Measurements from ENCODE around the gene B3GALNT2. TPM values are rescaled to one million over a fixed set of nuclear protein-coding genes. Genes with fewer than 3 reads are reported as not detected.
"Not testable (repeated sequence)": the region's sequence is repeated elsewhere in the genome, so short reads cannot be mapped to it uniquely, and the experiment has no call there.

Gene B3GALNT2
- total RNA-seq, 1 donor from 2014 or later: 18.5 TPM

DNA sequence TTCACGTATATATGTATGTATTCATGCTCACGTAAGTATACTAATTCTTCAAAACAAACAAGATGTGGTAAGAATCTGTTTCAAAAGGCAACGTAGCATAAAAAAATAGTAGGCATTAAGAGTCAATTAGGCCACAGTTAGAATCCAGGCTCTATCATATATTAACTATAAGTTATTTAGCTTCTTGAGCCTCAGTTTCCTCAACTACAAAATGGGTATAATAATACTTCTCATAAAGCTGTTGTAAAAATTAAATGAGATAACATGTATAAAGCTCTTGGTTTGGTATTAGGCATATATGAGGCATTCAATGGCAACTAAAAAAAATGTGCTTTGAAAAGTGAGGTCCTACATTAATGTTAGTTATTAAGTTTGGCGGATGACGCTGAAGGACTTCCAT is 9.2 kb downstream of the B3GALNT2 start:
- Mint-ChIP-seq H3K4me3 (no peak overlapping the region), H3K36me3 (ENCODE audit: low read depth) (peaks cover 23% of the 10 kb centered on the region), H3K9me3 (no peaks in the 10 kb centered on the region), H3K4me1 (ENCODE audit: low read depth) (peaks cover 28% of the 10 kb centered on the region), H3K27ac (no peak overlapping the region), H3K27me3 (ENCODE audit: insufficient read depth) (no peaks in the 10 kb centered on the region)
- no peak for DNase-seq (ENCODE audit: low spot score)
- intact Hi-C loops (cut with micrococcal nuclease): no loop called here

DNA sequence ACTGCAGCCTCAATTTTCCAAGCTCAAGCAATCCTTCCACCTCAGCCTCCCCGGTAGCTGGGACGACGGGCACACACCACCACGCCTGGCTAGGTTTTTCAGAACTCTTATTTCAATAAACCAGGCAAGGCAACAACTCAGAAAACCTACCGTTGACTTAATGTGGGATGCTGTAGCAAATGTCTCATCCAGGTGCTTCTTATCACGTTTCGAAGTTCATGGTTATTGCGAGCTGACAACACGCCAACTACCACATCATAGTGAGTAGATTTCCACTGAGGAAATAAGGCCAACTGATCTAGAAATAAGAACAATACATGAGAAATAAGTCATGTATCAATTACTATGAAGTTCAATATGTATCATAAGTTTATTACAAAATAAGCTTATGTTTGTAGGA is 9.7 kb downstream of the B3GALNT2 start:
- peaks cover 23% of the 10 kb centered on the region for H3K36me3 Mint-ChIP-seq (ENCODE audit: low read depth)
- peaks cover 23% of the 10 kb centered on the region for H3K4me1 Mint-ChIP-seq (ENCODE audit: low read depth)
- intact Hi-C loops (cut with micrococcal nuclease): loop anchor here (5.0 kb wide), 1 partner anchor 287 kb away; no protein-coding TSS in a partner anchor
- no peak for DNase-seq (ENCODE audit: low spot score)
- H3K27me3 Mint-ChIP-seq (ENCODE audit: insufficient read depth): no peaks in the 10 kb centered on the region
- no peak overlapping the region for H3K4me3 Mint-ChIP-seq
- H3K9me3 Mint-ChIP-seq: no peaks in the 10 kb centered on the region
- H3K27ac Mint-ChIP-seq: no peak overlapping the region

DNA sequence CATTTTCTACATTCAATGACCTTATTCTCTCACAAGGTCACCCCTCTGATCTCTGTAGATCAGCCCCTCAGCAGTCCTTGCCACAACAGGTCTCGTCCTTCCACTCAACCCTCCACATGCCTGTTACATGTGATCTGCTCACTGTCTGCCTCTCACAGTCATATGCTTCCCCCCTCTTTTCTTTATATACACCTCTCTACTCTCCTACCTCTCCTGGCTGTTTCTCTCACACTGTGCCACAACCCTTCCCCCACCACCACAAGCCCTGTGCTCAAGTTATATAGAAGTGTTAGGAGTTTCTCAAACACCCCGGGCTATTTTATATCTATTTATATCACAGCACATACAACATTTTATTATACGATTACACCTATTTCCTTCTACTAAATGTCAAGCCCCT is 12.6 kb downstream of the B3GALNT2 start:
- Mint-ChIP-seq H3K27ac (peak overlapping the region; percentile 18), H3K9me3 (no peaks in the 10 kb centered on the region), H3K27me3 (ENCODE audit: insufficient read depth) (no peaks in the 10 kb centered on the region), H3K36me3 (ENCODE audit: low read depth) (peaks cover 24% of the 10 kb centered on the region), H3K4me1 (ENCODE audit: low read depth) (peaks cover 19% of the 10 kb centered on the region), H3K4me3 (no peak overlapping the region)
- intact Hi-C loops (cut with micrococcal nuclease): loop anchor here (1.0 to 5.0 kb wide), 3 partner anchors 151 to 508 kb away; no protein-coding TSS in a partner anchor
- no peak for DNase-seq (ENCODE audit: low spot score)

DNA sequence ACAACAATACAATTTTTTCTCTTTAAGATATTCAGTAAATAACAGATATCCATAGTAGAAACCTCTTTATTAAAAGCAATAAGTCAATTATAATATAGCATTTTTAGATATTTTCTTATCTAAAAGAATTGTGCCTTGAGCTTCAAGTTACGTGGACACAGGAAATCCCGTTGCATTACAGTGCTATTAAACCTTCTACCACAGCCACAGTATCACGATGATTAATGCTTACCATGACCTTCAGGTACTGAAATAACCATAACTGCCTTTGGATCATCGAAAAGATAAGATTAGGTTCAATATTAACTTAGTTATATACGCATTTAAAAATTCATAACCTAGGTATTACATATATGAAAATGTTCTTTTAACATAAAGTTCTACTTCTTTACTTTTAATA is 17.9 kb downstream of the B3GALNT2 start:
- no peak for DNase-seq (ENCODE audit: low spot score)
- Mint-ChIP-seq H3K4me3 (no peak overlapping the region), H3K36me3 (ENCODE audit: low read depth) (peaks cover 18% of the 10 kb centered on the region), H3K27ac (no peak overlapping the region), H3K27me3 (ENCODE audit: insufficient read depth) (no peaks in the 10 kb centered on the region), H3K4me1 (ENCODE audit: low read depth) (peaks cover under 1% of the 10 kb centered on the region), H3K9me3 (no peaks in the 10 kb centered on the region)
- intact Hi-C loops (cut with micrococcal nuclease): no loop called here

DNA sequence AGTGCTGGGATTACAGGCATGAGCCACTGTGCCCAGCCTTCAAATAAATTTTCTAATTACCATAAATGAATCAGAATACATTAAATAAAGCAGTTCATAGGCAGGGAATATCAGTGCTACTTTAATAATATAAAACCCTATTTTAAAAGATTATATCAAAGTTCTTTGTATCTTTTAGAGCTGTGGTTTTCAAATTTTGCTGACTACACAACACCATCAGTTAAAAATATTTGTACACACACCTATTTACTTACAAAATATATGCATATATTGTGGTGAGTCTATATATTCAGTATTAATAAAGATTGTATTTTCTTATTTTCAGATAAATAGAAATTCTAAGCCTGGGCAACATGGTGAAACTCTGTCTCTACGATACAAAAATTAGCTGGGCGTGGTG is 18.7 kb downstream of the B3GALNT2 start:
- H3K27ac Mint-ChIP-seq: no peak overlapping the region
- no peak overlapping the region for H3K4me3 Mint-ChIP-seq

DNA sequence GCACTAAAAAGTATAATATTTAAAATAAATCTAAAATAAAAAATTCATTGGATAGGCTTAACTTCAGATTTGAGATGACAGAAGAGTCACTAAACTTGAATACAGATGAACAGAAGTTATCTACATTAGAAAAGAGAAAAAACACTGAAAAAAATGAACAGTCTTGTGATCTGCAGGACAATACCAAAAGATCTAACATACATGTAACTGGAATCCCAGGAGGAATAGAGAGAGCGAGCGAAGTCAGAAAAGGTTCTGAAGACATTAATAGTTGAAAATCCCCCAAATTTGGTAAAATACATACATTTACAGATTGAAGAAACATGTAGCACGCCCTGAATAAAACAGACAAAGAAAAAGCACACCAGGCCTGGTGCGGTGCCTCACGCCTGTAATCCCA is 21.2 kb downstream of the B3GALNT2 start:
- intact Hi-C loops (cut with micrococcal nuclease): no loop called here
- H3K9me3 Mint-ChIP-seq: no peaks in the 10 kb centered on the region
- no peak overlapping the region for H3K4me3 Mint-ChIP-seq
- H3K27me3 Mint-ChIP-seq (ENCODE audit: insufficient read depth): no peaks in the 10 kb centered on the region
- H3K36me3 Mint-ChIP-seq (ENCODE audit: low read depth): peaks cover 25% of the 10 kb centered on the region
- no peak overlapping the region for H3K27ac Mint-ChIP-seq
- no peaks in the 10 kb centered on the region for H3K4me1 Mint-ChIP-seq (ENCODE audit: low read depth)
- no peak for DNase-seq (ENCODE audit: low spot score)

More for the DNA sequence above, 18.7 kb downstream of the B3GALNT2 start:
- intact Hi-C loops (cut with micrococcal nuclease): no loop called here
- Mint-ChIP-seq H3K9me3 (no peaks in the 10 kb centered on the region), H3K4me1 (ENCODE audit: low read depth) (no peaks in the 10 kb centered on the region), H3K36me3 (ENCODE audit: low read depth) (peaks cover 19% of the 10 kb centered on the region), H3K27me3 (ENCODE audit: insufficient read depth) (no peaks in the 10 kb centered on the region)
- no peak for DNase-seq (ENCODE audit: low spot score)

DNA sequence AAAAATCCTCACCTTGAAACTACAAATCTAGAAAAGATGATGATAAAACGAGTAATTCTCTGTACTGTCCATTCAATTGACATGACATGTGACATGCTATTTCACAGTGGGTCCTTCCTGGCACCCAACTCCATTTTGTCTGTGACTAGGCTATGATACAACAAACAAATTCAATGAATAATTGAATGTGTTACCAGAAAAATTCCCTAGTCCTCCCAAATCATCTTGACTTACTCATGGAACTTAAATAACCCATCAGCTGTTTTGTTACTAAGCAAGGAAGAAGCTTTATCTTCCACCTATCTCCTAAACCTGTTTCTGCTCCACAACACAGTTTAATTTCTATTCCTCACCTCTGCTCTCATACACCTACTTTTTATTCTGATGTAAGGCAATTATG is 30.4 kb downstream of the B3GALNT2 start:
- Mint-ChIP-seq H3K4me3 (no peak overlapping the region), H3K27me3 (ENCODE audit: insufficient read depth) (no peaks in the 10 kb centered on the region), H3K27ac (no peak overlapping the region), H3K9me3 (no peaks in the 10 kb centered on the region), H3K36me3 (ENCODE audit: low read depth) (peaks cover 4% of the 10 kb centered on the region), H3K4me1 (ENCODE audit: low read depth) (no peaks in the 10 kb centered on the region)
- intact Hi-C loops (cut with micrococcal nuclease): no loop called here
- no peak for DNase-seq (ENCODE audit: low spot score)

DNA sequence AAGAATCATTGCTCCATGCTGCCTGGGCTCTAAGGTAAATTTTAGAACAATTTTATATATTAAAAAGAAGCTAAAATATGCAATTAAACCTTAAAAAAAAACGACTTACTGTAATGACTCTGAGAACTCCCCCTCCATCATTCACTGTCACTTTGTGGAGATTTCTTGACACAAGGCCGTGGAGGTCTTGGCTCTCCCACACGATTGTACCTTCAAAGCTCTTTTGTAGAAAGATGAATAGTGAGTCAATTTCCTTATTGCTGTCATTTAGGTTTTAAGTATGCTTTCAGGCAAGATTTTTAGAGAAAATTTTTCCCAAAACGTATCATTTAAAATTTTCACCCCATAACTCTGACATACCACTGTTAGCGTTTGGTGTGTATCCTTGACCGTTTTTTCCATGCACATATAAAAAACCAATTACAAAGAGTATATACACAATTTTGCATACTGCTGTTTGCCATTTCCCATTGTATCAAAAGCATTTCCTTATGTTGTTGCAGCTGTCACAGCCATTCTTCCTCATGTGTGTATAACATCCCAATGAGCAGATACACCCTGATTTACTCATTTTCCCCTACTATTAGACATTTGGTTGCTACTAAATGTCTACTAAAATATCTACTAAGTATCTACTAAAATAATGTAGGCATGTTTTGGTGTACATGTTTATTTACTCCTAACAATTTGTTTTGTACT is 33.4 kb downstream of the B3GALNT2 start:
- intact Hi-C loops (cut with micrococcal nuclease): no loop called here

DNA sequence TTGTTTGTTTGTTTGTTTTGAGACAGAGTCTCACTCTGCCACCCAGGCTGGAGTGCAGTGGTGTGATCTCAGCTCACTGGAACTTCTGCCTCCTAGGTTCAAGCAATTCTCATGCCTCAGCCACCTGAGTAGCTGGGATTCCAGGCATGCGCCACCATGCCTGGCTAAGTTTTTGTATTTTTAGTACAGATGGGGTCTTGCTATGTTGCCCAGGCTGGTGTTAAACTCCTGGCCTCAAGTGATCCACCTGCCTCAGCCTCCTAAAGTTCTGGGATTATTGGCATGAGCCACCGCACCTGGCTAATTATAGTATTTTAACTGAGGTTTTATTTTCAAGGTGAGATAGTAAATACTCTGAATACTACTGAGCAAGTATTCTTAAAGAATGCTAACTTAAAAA is 34.4 kb downstream of the B3GALNT2 start:
- H3K27ac Mint-ChIP-seq; H3K36me3 Mint-ChIP-seq (ENCODE audit: low read depth); DNase-seq (ENCODE audit: low spot score); intact Hi-C loops (cut with micrococcal nuclease); H3K4me3 Mint-ChIP-seq; H3K27me3 Mint-ChIP-seq (ENCODE audit: insufficient read depth); H3K4me1 Mint-ChIP-seq (ENCODE audit: low read depth); H3K9me3 Mint-ChIP-seq: not testable (repeated sequence)

More for the DNA sequence above, 33.4 kb downstream of the B3GALNT2 start:
- H3K36me3 Mint-ChIP-seq (ENCODE audit: low read depth): peaks cover 6% of the 10 kb centered on the region
- H3K4me1 Mint-ChIP-seq (ENCODE audit: low read depth): no peaks in the 10 kb centered on the region
- H3K27ac Mint-ChIP-seq: no peak overlapping the region
- H3K27me3 Mint-ChIP-seq (ENCODE audit: insufficient read depth): no peaks in the 10 kb centered on the region
- no peak for DNase-seq (ENCODE audit: low spot score)
- no peak overlapping the region for H3K4me3 Mint-ChIP-seq
- no peaks in the 10 kb centered on the region for H3K9me3 Mint-ChIP-seq

DNA sequence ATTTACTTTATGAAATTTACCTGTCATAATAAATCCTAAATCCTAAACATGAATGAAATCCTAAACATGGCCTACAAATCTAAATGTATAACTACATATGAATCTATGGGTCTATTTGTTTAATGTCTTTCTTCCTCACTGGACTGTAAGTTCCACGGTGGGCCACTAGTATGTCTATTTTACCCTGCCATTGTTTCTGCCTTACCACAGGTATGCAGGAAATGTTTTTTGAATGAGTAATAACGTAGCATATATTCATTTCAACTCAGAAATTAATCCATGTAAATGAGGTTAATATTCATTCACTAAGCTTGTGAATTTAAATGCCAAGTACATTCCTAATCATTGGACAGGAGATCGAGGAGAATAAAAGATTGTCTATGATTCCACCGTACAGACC is 35.3 kb downstream of the B3GALNT2 start:
- intact Hi-C loops (cut with micrococcal nuclease): no loop called here
- no peaks in the 10 kb centered on the region for H3K4me1 Mint-ChIP-seq (ENCODE audit: low read depth)
- no peak for DNase-seq (ENCODE audit: low spot score)
- peaks cover 11% of the 10 kb centered on the region for H3K36me3 Mint-ChIP-seq (ENCODE audit: low read depth)
- H3K4me3 Mint-ChIP-seq: no peak overlapping the region
- H3K9me3 Mint-ChIP-seq: no peaks in the 10 kb centered on the region
- no peaks in the 10 kb centered on the region for H3K27me3 Mint-ChIP-seq (ENCODE audit: insufficient read depth)
- H3K27ac Mint-ChIP-seq: no peak overlapping the region

DNA sequence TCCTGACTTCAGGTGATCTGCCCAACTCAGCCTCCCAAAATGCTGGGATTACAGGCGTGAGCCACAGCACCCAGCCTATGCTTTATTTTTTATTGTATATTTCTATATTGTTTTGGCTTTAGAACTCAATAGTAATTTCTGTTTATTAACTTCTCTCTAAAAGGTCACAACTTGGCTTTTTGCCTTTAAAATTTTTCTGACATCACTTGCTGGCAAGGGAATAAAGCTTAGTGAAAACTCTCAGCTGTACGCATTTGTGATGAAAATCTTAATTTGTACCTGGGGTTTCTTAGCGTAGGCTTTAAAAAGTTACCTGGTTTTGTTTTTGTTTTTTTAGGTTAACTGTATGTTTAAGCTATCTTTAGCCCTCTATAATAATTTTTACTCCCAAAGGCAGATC is 36.2 kb downstream of the B3GALNT2 start:
- Mint-ChIP-seq H3K27ac (no peak overlapping the region), H3K4me1 (ENCODE audit: low read depth) (no peaks in the 10 kb centered on the region), H3K9me3 (no peaks in the 10 kb centered on the region), H3K4me3 (no peak overlapping the region), H3K27me3 (ENCODE audit: insufficient read depth) (no peaks in the 10 kb centered on the region), H3K36me3 (ENCODE audit: low read depth) (peaks cover 11% of the 10 kb centered on the region)
- intact Hi-C loops (cut with micrococcal nuclease): no loop called here
- DNase-seq (ENCODE audit: low spot score): no peak

DNA sequence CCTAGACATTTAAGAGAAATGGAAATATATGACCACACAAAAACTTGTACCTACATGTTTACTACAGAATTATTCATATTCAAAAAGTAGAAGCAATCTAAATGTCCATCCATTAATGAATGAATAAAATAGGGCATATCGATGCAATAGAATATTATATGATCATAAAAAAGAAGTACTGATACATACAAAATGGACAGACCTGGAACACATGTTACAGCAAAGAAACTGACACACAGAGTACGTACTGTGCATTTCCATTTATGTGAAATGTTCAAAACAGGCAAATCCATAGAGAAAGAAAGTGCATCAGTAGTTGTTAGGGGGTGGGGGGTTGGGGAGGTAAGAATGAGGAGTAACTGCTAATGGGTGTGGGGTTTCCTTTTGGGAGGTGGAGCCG is 39.2 kb downstream of the B3GALNT2 start:
- H3K4me3 Mint-ChIP-seq: no peak overlapping the region

DNA sequence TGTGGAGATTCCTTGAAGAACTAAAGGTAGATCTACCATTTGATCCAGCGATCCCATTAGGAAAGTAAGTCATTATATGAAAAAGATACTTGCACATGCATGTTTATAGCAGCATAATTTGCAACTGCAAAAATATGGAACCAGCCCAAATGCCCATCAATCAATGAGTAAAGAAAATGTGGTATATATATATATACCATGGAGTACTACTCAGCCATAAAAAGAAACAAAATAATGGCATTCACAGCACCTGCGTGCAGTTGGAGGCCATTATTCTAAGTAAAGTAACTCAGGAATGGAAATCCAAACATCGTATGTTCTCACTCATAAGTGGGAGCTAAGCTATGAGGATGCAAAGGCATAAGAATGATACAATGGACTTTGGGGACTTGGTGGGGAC is 41.4 kb downstream of the B3GALNT2 start:
- H3K27ac Mint-ChIP-seq; intact Hi-C loops (cut with micrococcal nuclease); H3K9me3 Mint-ChIP-seq; H3K36me3 Mint-ChIP-seq (ENCODE audit: low read depth); H3K4me3 Mint-ChIP-seq; DNase-seq (ENCODE audit: low spot score); H3K27me3 Mint-ChIP-seq (ENCODE audit: insufficient read depth): not testable (repeated sequence)
- H3K4me1 Mint-ChIP-seq (ENCODE audit: low read depth): peaks cover 14% of the 10 kb centered on the region

More for the DNA sequence above, 39.2 kb downstream of the B3GALNT2 start:
- Mint-ChIP-seq H3K4me1 (ENCODE audit: low read depth) (peaks cover 14% of the 10 kb centered on the region), H3K9me3 (no peaks in the 10 kb centered on the region), H3K27me3 (ENCODE audit: insufficient read depth) (no peaks in the 10 kb centered on the region), H3K27ac (no peak overlapping the region), H3K36me3 (ENCODE audit: low read depth) (peaks cover 11% of the 10 kb centered on the region)
- no peak for DNase-seq (ENCODE audit: low spot score)
- intact Hi-C loops (cut with micrococcal nuclease): no loop called here

DNA sequence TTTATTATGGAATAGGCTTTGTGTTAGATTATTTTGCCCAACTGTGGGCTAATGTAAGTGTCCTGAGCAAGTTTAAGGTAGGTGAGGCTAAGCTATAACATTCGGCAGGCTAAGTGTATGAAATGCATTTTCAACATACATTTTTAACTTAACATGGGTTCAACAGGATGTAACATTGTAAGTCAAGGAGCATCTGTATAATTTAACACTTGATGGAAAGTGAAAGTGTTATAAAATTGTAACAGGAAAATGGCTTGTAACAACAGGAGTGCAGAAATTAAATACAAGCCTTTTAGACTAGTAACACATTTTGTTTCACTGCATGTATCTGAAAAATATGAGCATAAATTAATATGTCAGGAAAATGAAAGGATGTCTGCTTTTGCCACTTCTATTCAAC is 42.3 kb downstream of the B3GALNT2 start:
- intact Hi-C loops (cut with micrococcal nuclease): no loop called here
- no peak overlapping the region for H3K27ac Mint-ChIP-seq
- peak overlapping the region; percentile 19 for H3K4me3 Mint-ChIP-seq
- peaks cover 14% of the 10 kb centered on the region for H3K4me1 Mint-ChIP-seq (ENCODE audit: low read depth)
- no peaks in the 10 kb centered on the region for H3K27me3 Mint-ChIP-seq (ENCODE audit: insufficient read depth)
- peaks cover 5% of the 10 kb centered on the region for H3K36me3 Mint-ChIP-seq (ENCODE audit: low read depth)
- DNase-seq (ENCODE audit: low spot score): no peak
- H3K9me3 Mint-ChIP-seq: no peaks in the 10 kb centered on the region
